ENCODE results near the gene ANKZF1. TPM values are rescaled to one million over a fixed set of nuclear protein-coding genes. Genes with fewer than 3 reads are reported as not detected.

The ANKZF1 gene
- polyA plus RNA-seq, 3 donors: 7.6 to 79.3 (median 10.4) TPM

GRCh38 chr2:219252084-219252483 lies 22.5 kb downstream of the ANKZF1 start:
- intact Hi-C loops (cut with micrococcal nuclease): loop anchor here (5.0 kb wide), 2 partner anchors 35 to 75 kb away; partner anchors contain the start of genes ABCB6 (in 2 of the 2), CNPPD1 (in 1 of the 2) and RETREG2 (in 1 of the 2)
- TF ChIP-seq CTCF (IDR thresholded peaks at IDR 0.05): no peak
- Mint-ChIP-seq H3K27ac (peak overlapping the region; percentile 88 to 95 (median 93)), H3K4me1 (peaks cover 66% of the 10 kb centered on the region), H3K36me3 (peaks cover 28 to 43% of the 10 kb centered on the region in 2 donors), H3K9me3 (no peaks in the 10 kb centered on the region), H3K27me3 (ENCODE audit: low read depth in 3 of 3) (peaks cover 0 to 3% (median 0%) of the 10 kb centered on the region in 3 donors), H3K4me3 (peak overlapping the region; percentile 90 to 96)
- DNase-seq: peak in 1 of 3 donors; percentile 12
- Histone ChIP-seq H3K4me1 (ENCODE audit: control insufficient read depth in 1 of 2, insufficient read depth in 2 of 2, low read length in 2 of 2) (peaks cover 66 to 77% of the 10 kb centered on the region in 2 donors), H3K36me3 (replicated peaks in 1 of 2; ENCODE audit: control insufficient read depth in 1 of 2, insufficient read depth in 2 of 2, low read length in 2 of 2) (peaks cover 19 to 35% of the 10 kb centered on the region in 2 donors), H3K9me3 (replicated peaks in 1 of 2; ENCODE audit: control insufficient read depth in 1 of 2, insufficient read depth in 1 of 2, low read length in 2 of 2) (no peaks in the 10 kb centered on the region), H3K4me3 (replicated peaks in 1 of 3; ENCODE audit: low read depth in 2 of 3, low read length in 3 of 3) (peak overlapping the region; percentile 88 to 96 (median 88)), H3K4me2 (replicated peaks; ENCODE audit: extremely low read depth, low read length, poor library complexity, severe bottlenecking) (peak overlapping the region; percentile 95), H3K9ac (ENCODE audit: insufficient read depth, low read length, poor library complexity, severe bottlenecking) (peak overlapping the region; percentile 84), H3K27me3 (ENCODE audit: control insufficient read depth in 2 of 2, insufficient read depth in 2 of 2, low read length in 2 of 2) (no peaks in the 10 kb centered on the region), H2AFZ (ENCODE audit: insufficient read depth, low read depth, low read length, poor library complexity, severe bottlenecking) (no peak overlapping the region), H3K79me2 (ENCODE audit: insufficient read depth, low read length) (peaks cover 71% of the 10 kb centered on the region), H3K27ac (ENCODE audit: low read depth in 1 of 2, low read length in 2 of 2) (peak overlapping the region; percentile 80 to 90), H4K20me1 (ENCODE audit: insufficient read depth, low read length) (peaks cover 30% of the 10 kb centered on the region)
- WGBS (ENCODE audit: insufficient coverage): no CpG with 5 or more reads among the region's 5 CpGs

- peak overlapping the region; percentile 90 to 96 for H3K4me3 Mint-ChIP-seq
- H3K9ac ChIP-seq (ENCODE audit: insufficient read depth, low read length, poor library complexity, severe bottlenecking): peak overlapping the region; percentile 84
- H3K9me3 Mint-ChIP-seq: no peaks in the 10 kb centered on the region
- WGBS (ENCODE audit: insufficient coverage): 4% methylated on average over 9 of the region's 9 CpGs
- H3K9me3 ChIP-seq (replicated peaks in 1 of 2; ENCODE audit: control insufficient read depth in 1 of 2, insufficient read depth in 1 of 2, low read length in 2 of 2): no peaks in the 10 kb centered on the region
- intact Hi-C loops (cut with micrococcal nuclease): loop anchor here (5.0 kb wide), 2 partner anchors 35 to 75 kb away; partner anchors contain the start of genes ABCB6 (in 2 of the 2), CNPPD1 (in 1 of the 2) and RETREG2 (in 1 of the 2)
- H4K20me1 ChIP-seq (ENCODE audit: insufficient read depth, low read length): peaks cover 30% of the 10 kb centered on the region
- H3K4me1 ChIP-seq (ENCODE audit: control insufficient read depth in 1 of 2, insufficient read depth in 2 of 2, low read length in 2 of 2): peaks cover 61 to 73% of the 10 kb centered on the region in 2 donors
- H3K36me3 Mint-ChIP-seq: peaks cover 28 to 39% of the 10 kb centered on the region in 2 donors
- no peaks in the 10 kb centered on the region for H3K27me3 ChIP-seq (ENCODE audit: control insufficient read depth in 2 of 2, insufficient read depth in 2 of 2, low read length in 2 of 2)
- peaks cover 0 to 3% (median 0%) of the 10 kb centered on the region in 3 donors for H3K27me3 Mint-ChIP-seq (ENCODE audit: low read depth in 3 of 3)
- TF ChIP-seq CTCF (IDR thresholded peaks at IDR 0.05): no peak
- peak overlapping the region; percentile 88 to 96 (median 88) for H3K4me3 ChIP-seq (replicated peaks in 1 of 3; ENCODE audit: low read depth in 2 of 3, low read length in 3 of 3)
- DNase-seq: no peak
- peak overlapping the region; percentile 95 for H3K4me2 ChIP-seq (replicated peaks; ENCODE audit: extremely low read depth, low read length, poor library complexity, severe bottlenecking)
- peaks cover 66% of the 10 kb centered on the region for H3K79me2 ChIP-seq (ENCODE audit: insufficient read depth, low read length)
- peak overlapping the region; percentile 80 to 90 for H3K27ac ChIP-seq (ENCODE audit: low read depth in 1 of 2, low read length in 2 of 2)
- peaks cover 19 to 30% of the 10 kb centered on the region in 2 donors for H3K36me3 ChIP-seq (replicated peaks in 1 of 2; ENCODE audit: control insufficient read depth in 1 of 2, insufficient read depth in 2 of 2, low read length in 2 of 2)
- H2AFZ ChIP-seq (ENCODE audit: insufficient read depth, low read depth, low read length, poor library complexity, severe bottlenecking): peak overlapping the region; percentile 27
- peaks cover 61% of the 10 kb centered on the region for H3K4me1 Mint-ChIP-seq
- H3K27ac Mint-ChIP-seq: peak overlapping the region; percentile 88 to 95 (median 90)
These were observed 22.9 kb downstream of the ANKZF1 start for GRCh38 chr2:219252570-219252899.

Data from CD14-positive monocyte (primary cell).